Measurements from ENCODE around the gene CELA2A.

- no peak for TF ChIP-seq CTCF (IDR thresholded peaks at IDR 0.05)
- TF ChIP-seq POLR2A (IDR thresholded peaks at IDR 0.05) = no peak
Measured at GRCh38 chr1:15469361-15469760, 12.8 kb downstream of the CELA2A start.

All from adrenal gland (tissue), 5 donors.